B cell (primary cell): ENCODE data around the gene PLEKHG3. TPM values are rescaled to one million over a fixed set of nuclear protein-coding genes. Genes with fewer than 3 reads are reported as not detected.

Experiments used
- ATAC-seq: fragments of 200-7000 bp; cut with Tn5 transposase; one replicate; pipeline ENCODE4 v1.10.0; 2021; ENCODE audit warnings: low read depth, mild to moderate bottlenecking, moderate number of reproducible peaks, moderate library complexity
- CTCF ChIA-PET: fragments of 350-600 bp; sonication (Branson Sonifier 250); formaldehyde crosslinking; loops from one replicate; lab custom pipeline; 2021; ENCODE audit warnings: antibody characterized with exemption, inconsistent platforms; lab: Charles Lee
- POLR2A ChIA-PET: fragments of 350-600 bp; sonication (Branson Sonifier 250); formaldehyde crosslinking; loops from one replicate; lab custom pipeline; 2021; ENCODE audit warnings: antibody characterized with exemption; lab: Charles Lee
- DNase-seq: peaks from one replicate; pipeline ENCODE4 v3.0.0; 2013
- H2AFZ ChIP-seq: 2 replicates; pipeline ENCODE4 v1.6.1; 2012; ENCODE audit warnings: mild to moderate bottlenecking, low read depth, low read length; ENCODE audit not compliant: insufficient read depth, poor library complexity, severe bottlenecking
- H3K27ac ChIP-seq, 2 donors: 1 replicate in 1 of 2; 2 replicates in 1 of 2; pipeline ENCODE4 v1.5.1; 2012 to 2013; ENCODE audit warnings: low read length in 2 of 2, mild to moderate bottlenecking in 2 of 2, moderate library complexity in 1 of 2
- H3K27me3 ChIP-seq, 4 experiments: fragments of 200-600 bp in 1 of 4; sonication (generic) in 1 of 4; replicated peaks in 1 of 4; 1 replicate in 2 of 4; 2 replicates in 2 of 4; pipeline versions ENCODE4 v1.6.1 to v1.7.0; 2013 to 2016; ENCODE audit warnings: low read length in 3 of 4, mild to moderate bottlenecking in 2 of 4, mixed read lengths in 1 of 4, moderate library complexity in 1 of 4; ENCODE audit not compliant: insufficient read depth in 4 of 4, control insufficient read depth in 3 of 4; ENCODE audit errors: control extremely low read depth in 1 of 4
- H3K36me3 ChIP-seq, 2 experiments: replicated peaks in 1 of 2; 1 replicate in 1 of 2; 2 replicates in 1 of 2; pipeline versions ENCODE4 v1.6.1 to v1.7.1; 2013; ENCODE audit warnings: low read length in 1 of 2; ENCODE audit not compliant: insufficient read depth in 2 of 2, control insufficient read depth in 1 of 2; ENCODE audit errors: control extremely low read depth in 1 of 2, extremely low read depth in 1 of 2
- H3K4me1 ChIP-seq, 2 donors: fragments of 200-600 bp in 1 of 2; sonication (generic) in 1 of 2; 1 replicate in 1 of 2; 2 replicates in 1 of 2; pipeline versions ENCODE4 v1.5.1 to v1.6.1; 2013 to 2017; ENCODE audit warnings: low read length in 2 of 2; ENCODE audit not compliant: control insufficient read depth in 2 of 2, insufficient read depth in 2 of 2
- H3K4me2 ChIP-seq: replicated peaks from 2 replicates; pipeline ENCODE3; 2012; ENCODE audit warnings: mild to moderate bottlenecking, low read depth, low read length; ENCODE audit not compliant: poor library complexity, severe bottlenecking
- H3K4me3 ChIP-seq, 5 experiments: fragments of 200-600 bp in 1 of 5; sonication (generic) in 1 of 5; 1 replicate in 3 of 5; 2 replicates in 2 of 5; pipeline versions ENCODE4 v1.5.1 to v1.7.0; 2011 to 2016; ENCODE audit warnings: low read length in 4 of 5, mild to moderate bottlenecking in 4 of 5, low read depth in 2 of 5, control low read depth in 1 of 5, moderate library complexity in 1 of 5; ENCODE audit not compliant: insufficient read depth in 1 of 5; ENCODE audit errors: control extremely low read depth in 1 of 5, extremely low read depth in 1 of 5
- H3K79me2 ChIP-seq: fragments of 200-600 bp; sonication (generic); one replicate; pipeline ENCODE4 v1.6.0; 2016; ENCODE audit warnings: low read length; ENCODE audit not compliant: control insufficient read depth, insufficient read depth
- H3K9ac ChIP-seq: fragments of 200-600 bp; sonication (generic); 2 replicates; pipeline ENCODE4 v1.6.1; 2017; ENCODE audit warnings: mild to moderate bottlenecking, low read length, moderate library complexity
- H3K9me3 ChIP-seq, 3 donors: one replicate each; pipeline versions ENCODE4 v1.6.1 to v1.7.1; 2013; ENCODE audit warnings: low read length in 2 of 3; ENCODE audit not compliant: control insufficient read depth in 2 of 3, insufficient read depth in 1 of 3; ENCODE audit errors: control extremely low read depth in 1 of 3
- H4K20me1 ChIP-seq: 2 replicates; pipeline ENCODE4 v1.6.0; 2012; ENCODE audit warnings: mild to moderate bottlenecking, low read length; ENCODE audit not compliant: insufficient read depth, control insufficient read depth, poor library complexity, severe bottlenecking
- H3K27ac Mint-ChIP-seq: one replicate; pipeline ENCODE4 v1.8.0; 2021; ENCODE audit warnings: mixed read lengths
- H3K27me3 Mint-ChIP-seq: one replicate; pipeline ENCODE4 v1.8.0; 2021; ENCODE audit warnings: mixed read lengths
- H3K4me1 Mint-ChIP-seq: one replicate; pipeline ENCODE4 v1.8.0; 2021; ENCODE audit warnings: mixed read lengths
- H3K4me3 Mint-ChIP-seq: one replicate; pipeline ENCODE4 v1.8.0; 2021; ENCODE audit warnings: mixed read lengths
- H3K9me3 Mint-ChIP-seq: one replicate; pipeline ENCODE4 v1.8.0; 2022; ENCODE audit warnings: mixed read lengths; ENCODE audit not compliant: insufficient read depth
- CTCF ChIP-seq: fragments of 200-600 bp; IDR thresholded peaks from one replicate; pipeline ENCODE4 v1.8.0; 2022; ENCODE audit warnings: antibody characterized with exemption, mild to moderate bottlenecking
- EZH2 ChIP-seq: IDR thresholded peaks from 2 replicates; pipeline ENCODE4 v1.6.1; 2012; ENCODE audit warnings: borderline replicate concordance, low read depth, mild to moderate bottlenecking, moderate library complexity, low read length; ENCODE audit not compliant: insufficient read depth, poor library complexity, severe bottlenecking
- WGBS: methylation state at CpG from one replicate; pipeline ENCODE4 v1.1.5; 2013; ENCODE audit warnings: missing lambda C conversion rate; ENCODE audit not compliant: insufficient coverage; 5-methylcytosine and 5-hydroxymethylcytosine counted together
- intact Hi-C: fragments of 100-400 bp; cut with micrococcal nuclease; formaldehyde crosslinking; loops from one replicate; pipeline ENCODE4 v1.10.0; 2022
- polyA plus RNA-seq: library from polyadenylated mRNA; depleted of rRNA; stranded (reverse); fragments of >200 nt; gene quantifications from 2 replicates; pipeline ENCODE4 v1.2.3, GENCODE V29; 2012
- total RNA-seq, 2 donors: library from RNA; stranded (reverse); fragments of 120-200 nt in 1 of 2; gene quantifications; 1 replicate in 1 of 2; 2 replicates in 1 of 2; pipeline versions ENCODE4 v1.2.3 to v1.2.4, GENCODE V29; 2013 to 2022

Gene PLEKHG3
- total and polyA plus RNA-seq, 2 donors (not counting 1 experiment from before 2014, with no cell fraction given): 0.12 to 0.25 TPM

- Histone ChIP-seq H3K9me3 (peaks cover 4 to 20% (median 18%) of the 10 kb centered on the region in 3 donors), H2AFZ (no peak overlapping the region), H4K20me1 (no peaks in the 10 kb centered on the region), H3K4me3 (no peak overlapping the region), H3K4me1 (peaks cover 2 to 4% of the 10 kb centered on the region in 2 donors), H3K36me3 (no peaks in the 10 kb centered on the region), H3K4me2 (no peak overlapping the region), H3K79me2 (no peaks in the 10 kb centered on the region), H3K9ac (no peak overlapping the region), H3K27ac (no peak overlapping the region), H3K27me3 (peaks cover 0 to 18% (median 5%) of the 10 kb centered on the region in 4 experiments)
- H3K9me3 Mint-ChIP-seq: peaks cover 8% of the 10 kb centered on the region
- no peak for ATAC-seq
- ChIA-PET POLR2A (no interaction called here), CTCF (no interaction called here)
- no peak for TF ChIP-seq CTCF
- TF ChIP-seq EZH2: no peak
- intact Hi-C loops: no loop called here
- WGBS: 88% methylated on average over 3 of the region's 5 CpGs
- peaks cover 2% of the 10 kb centered on the region for H3K4me1 Mint-ChIP-seq
- no peak overlapping the region for H3K27ac Mint-ChIP-seq
- H3K27me3 Mint-ChIP-seq: peaks cover 40% of the 10 kb centered on the region
- no peak for DNase-seq
- H3K4me3 Mint-ChIP-seq: no peak overlapping the region
These were observed 10.3 kb downstream of the PLEKHG3 start for GRCh38 chr14:64714432-64715025.

- no peak overlapping the region for H3K9ac ChIP-seq
- Mint-ChIP-seq H3K4me1 (no peaks in the 10 kb centered on the region), H3K27ac (no peak overlapping the region), H3K27me3 (peaks cover 44% of the 10 kb centered on the region), H3K4me3 (no peak overlapping the region), H3K9me3 (peaks cover 8% of the 10 kb centered on the region)
- ChIA-PET CTCF (no interaction called here), POLR2A (no interaction called here)
- TF ChIP-seq EZH2 (no peak), CTCF (no peak)
- intact Hi-C loops: no loop called here
- H3K4me3 ChIP-seq: no peak overlapping the region
- 96% methylated on average over 3 of the region's 4 CpGs for WGBS
- H2AFZ ChIP-seq: no peak overlapping the region
- no peaks in the 10 kb centered on the region for H4K20me1 ChIP-seq
- H3K36me3 ChIP-seq: no peaks in the 10 kb centered on the region
- H3K27me3 ChIP-seq: peaks cover 0 to 18% (median 5%) of the 10 kb centered on the region in 4 experiments
- no peak overlapping the region for H3K27ac ChIP-seq
- H3K79me2 ChIP-seq: no peaks in the 10 kb centered on the region
- H3K4me1 ChIP-seq: no peaks in the 10 kb centered on the region
- peaks cover 4 to 20% (median 18%) of the 10 kb centered on the region in 3 donors for H3K9me3 ChIP-seq
- H3K4me2 ChIP-seq: no peak overlapping the region
- ATAC-seq (no peak), DNase-seq (no peak)
These were observed 11.0 kb downstream of the PLEKHG3 start for GRCh38 chr14:64715146-64715627.
